SK-N-SH treated with all-trans-retinoic acid at 6 μM for 48 hours (cell line): ENCODE results near the gene UPK3BL2.
"Not testable (repeated sequence)": the region's sequence is repeated elsewhere in the genome, so short reads cannot be mapped to it uniquely, and the experiment has no call there.

Experiments
- ARNTL ChIP-seq: fragments of 450-650 bp; formaldehyde crosslinking; IDR thresholded peaks from 2 replicates; pipeline ENCODE4 v1.5.0; 2020; ENCODE audit warnings: low read depth, mild to moderate bottlenecking, moderate library complexity, borderline replicate concordance
- CREB5 ChIP-seq: fragments of 250-450 bp; sonication (Bioruptor Pico); IDR thresholded peaks from 2 replicates; pipeline ENCODE4 v1.5.1; 2020; ENCODE audit warnings: low read depth, mild to moderate bottlenecking, moderate library complexity
- ESRRG ChIP-seq: fragments of 250-450 bp; sonication (Bioruptor Pico); IDR thresholded peaks from 2 replicates; pipeline ENCODE4 v1.6.1; 2021; ENCODE audit warnings: mild to moderate bottlenecking
- GLIS3 ChIP-seq: fragments of 250-450 bp; sonication (Bioruptor Pico); IDR thresholded peaks from 2 replicates; pipeline ENCODE4 v1.5.0; 2020; ENCODE audit warnings: mild to moderate bottlenecking, moderate library complexity
- ISL1 ChIP-seq: fragments of 250-450 bp; sonication (Bioruptor Pico); IDR thresholded peaks from 2 replicates; pipeline ENCODE4 v2.1.2; 2022; ENCODE audit warnings: mild to moderate bottlenecking, moderate library complexity
- PATZ1 ChIP-seq: fragments of 250-450 bp; sonication (Bioruptor Pico); IDR thresholded peaks from 2 replicates; pipeline ENCODE4 v1.8.0; 2020; ENCODE audit warnings: mild to moderate bottlenecking, moderate library complexity, borderline replicate concordance
- TOX ChIP-seq: fragments of 250-450 bp; sonication (Bioruptor Pico); IDR thresholded peaks from 2 replicates; pipeline ENCODE4 v1.8.0; 2021; ENCODE audit warnings: mild to moderate bottlenecking, moderate library complexity, borderline replicate concordance
- TSHZ2 ChIP-seq: fragments of 250-450 bp; sonication (Bioruptor Pico); IDR thresholded peaks from 2 replicates; pipeline ENCODE4 v1.5.0; 2020; ENCODE audit warnings: mild to moderate bottlenecking, moderate library complexity
- ZFP3 ChIP-seq: fragments of 250-450 bp; sonication (Bioruptor Pico); IDR thresholded peaks from 2 replicates; pipeline ENCODE4 v1.5.0; 2020; ENCODE audit warnings: mild to moderate bottlenecking, moderate library complexity
- ZFP30 ChIP-seq: fragments of 450-650 bp; formaldehyde crosslinking; IDR thresholded peaks from 2 replicates; pipeline ENCODE4 v1.5.0; 2022; ENCODE audit warnings: mild to moderate bottlenecking, moderate library complexity
- ZNF8 ChIP-seq: fragments of 450-650 bp; formaldehyde crosslinking; IDR thresholded peaks from 2 replicates; pipeline ENCODE4 v1.5.0; 2020; ENCODE audit warnings: mild to moderate bottlenecking, moderate library complexity

- not testable (repeated sequence) for TF ChIP-seq ZFP3; ISL1; CREB5 (CRISPR knock-in tag); GLIS3 (CRISPR knock-in tag); PATZ1 (CRISPR knock-in tag); ZFP30 (CRISPR knock-in tag); ZNF8 (CRISPR knock-in tag); TOX (CRISPR knock-in tag); ESRRG; TSHZ2 (CRISPR knock-in tag); ARNTL
Observed at GRCh38 chr7:102520797-102521196, 22.7 kb downstream of the UPK3BL2 start.
